Frontal cortex (tissue), 4 donors: ENCODE measurements around the gene RANBP17. TPM values are rescaled to one million over a fixed set of nuclear protein-coding genes. Genes with fewer than 3 reads are reported as not detected.
"Not testable (repeated sequence)": the region's sequence is repeated elsewhere in the genome, so short reads cannot be mapped to it uniquely, and the experiment has no call there.

ENCODE experiments used
- DNase-seq, 2 donors: peaks; one replicate each; pipeline ENCODE4 v3.0.0; 2012; ENCODE audit warnings: low spot score in 2 of 2
- FAIRE-seq: peaks from 2 replicates; lab custom pipeline; 2012; peaks lifted over from hg19 to GRCh38; lab: Jason Lieb, UNC
- total RNA-seq: library from RNA; depleted of rRNA; stranded (reverse); fragments of >200 nt; gene quantifications from one replicate; pipeline ENCODE4 v1.2.3, GENCODE V29; 2014
- donor health status: control.
- donor health status: control.
- donor health status: control.

Gene RANBP17
- total RNA-seq, 1 donor from 2014 or later: 190 TPM

DNA sequence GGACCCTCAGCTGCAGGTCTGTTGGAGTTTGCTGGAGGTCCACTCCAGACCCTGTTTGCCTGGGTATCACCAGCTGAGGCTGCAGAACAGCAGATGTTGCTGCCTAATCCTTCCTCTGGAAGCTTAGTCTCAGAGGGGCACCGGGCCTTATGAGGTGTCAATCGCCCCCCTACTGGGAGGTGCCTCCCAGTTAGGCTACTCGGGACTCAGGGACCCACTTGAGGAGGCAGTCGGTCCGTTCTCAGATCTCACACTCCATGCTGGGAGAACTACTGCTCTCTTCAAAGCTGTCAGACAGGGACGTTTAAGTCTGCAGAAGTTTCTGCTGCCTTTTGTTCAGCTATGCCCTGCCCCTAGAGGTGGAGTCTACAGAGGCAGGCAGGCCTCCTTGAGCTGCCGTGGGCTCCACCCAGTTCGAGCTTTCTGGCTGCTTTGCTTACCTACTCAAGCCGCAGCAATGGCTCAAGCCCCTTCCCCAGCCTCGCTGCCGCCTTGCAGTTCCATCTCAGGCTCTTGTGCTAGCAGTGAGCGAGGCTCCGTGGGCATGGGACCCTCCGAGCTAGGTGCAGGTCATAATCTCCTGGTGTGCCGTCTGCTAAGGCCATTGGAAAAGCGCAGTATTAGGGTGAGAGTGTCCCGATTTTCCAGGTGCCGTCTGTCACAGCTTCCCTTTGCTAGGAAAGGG lies 73.9 kb downstream of the RANBP17 start:
- FAIRE-seq, DNase-seq: not testable (repeated sequence)

DNA sequence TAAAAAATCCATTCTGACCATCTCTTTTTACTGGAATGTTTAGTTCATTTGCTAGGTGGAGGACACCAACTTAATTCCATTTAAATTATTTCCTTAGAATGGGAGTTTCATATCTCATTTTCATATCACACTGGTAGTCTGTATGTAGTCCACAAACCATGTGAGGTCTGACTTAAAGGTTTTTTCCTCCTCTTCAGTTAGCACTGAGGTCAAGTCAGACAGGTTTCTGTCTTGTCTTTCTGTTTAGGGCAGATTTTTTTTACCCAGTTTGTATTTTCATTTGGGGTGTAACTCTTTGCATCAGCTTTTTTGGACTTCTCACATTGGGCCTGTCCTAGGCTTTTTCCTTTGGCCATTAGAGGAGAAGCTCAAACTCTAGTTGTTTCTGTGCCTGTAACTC lies 75.3 kb downstream of the RANBP17 start:
- DNase-seq: no peak
- no peak for FAIRE-seq

DNA sequence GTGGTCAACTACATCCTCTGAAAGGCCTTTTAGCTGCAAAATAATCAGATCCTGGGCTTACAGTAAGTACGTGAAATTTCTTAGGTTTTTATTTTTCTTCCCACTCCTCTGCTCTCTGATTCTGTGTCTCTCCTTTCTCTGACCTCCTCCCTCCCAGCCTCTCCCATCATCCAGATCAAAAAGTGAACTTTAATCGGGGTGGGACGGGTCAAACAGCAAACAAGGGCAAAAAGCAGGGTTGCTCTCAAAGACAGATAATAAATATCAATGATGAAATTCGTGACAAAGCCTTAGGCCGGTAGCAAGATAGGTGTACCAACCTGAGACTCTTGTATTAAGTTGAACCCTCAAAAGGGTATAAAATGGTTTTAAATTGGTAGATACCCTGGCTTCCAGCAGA lies 76.1 kb downstream of the RANBP17 start:
- no peak for DNase-seq
- no peak for FAIRE-seq

DNA sequence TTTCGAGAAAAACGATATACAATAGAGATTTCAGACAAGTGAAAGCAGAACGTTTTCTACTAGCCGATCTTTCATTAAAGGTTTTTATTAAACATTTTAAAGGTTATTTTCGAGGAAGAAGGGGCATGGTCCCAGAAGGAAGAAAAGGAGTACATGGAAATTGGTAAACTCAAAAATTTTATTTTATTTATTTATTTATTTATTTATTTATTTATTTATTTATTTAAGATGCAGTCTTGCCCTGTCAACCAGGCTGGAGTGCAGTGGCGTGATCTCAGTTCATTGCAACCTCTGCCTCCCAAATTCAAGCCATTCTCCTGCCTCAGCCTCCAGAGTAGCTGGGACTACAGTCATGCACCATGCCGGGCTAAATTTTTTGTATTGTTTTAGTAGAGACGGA lies 77.4 kb downstream of the RANBP17 start:
- FAIRE-seq (no peak), DNase-seq (no peak)

DNA sequence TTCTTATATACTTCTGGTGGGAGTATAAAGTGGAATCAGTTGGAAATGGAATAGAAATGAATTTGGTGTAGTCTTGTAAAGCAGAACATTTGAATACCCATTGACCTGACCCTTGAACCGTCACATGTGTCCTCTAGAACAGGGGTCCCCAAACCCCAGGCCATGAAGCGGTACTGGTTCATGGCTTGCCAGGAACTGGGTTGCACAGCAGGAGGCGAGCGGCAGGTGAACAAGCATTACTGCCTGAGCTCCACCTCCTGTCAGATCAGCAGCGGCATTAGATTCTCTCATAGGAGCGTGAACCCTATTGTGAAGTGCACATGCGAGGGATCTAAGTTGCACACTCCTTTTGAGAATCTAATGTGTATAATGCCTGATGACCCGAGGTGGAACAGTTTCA lies 80.0 kb downstream of the RANBP17 start:
- FAIRE-seq (no peak), DNase-seq (no peak)

DNA sequence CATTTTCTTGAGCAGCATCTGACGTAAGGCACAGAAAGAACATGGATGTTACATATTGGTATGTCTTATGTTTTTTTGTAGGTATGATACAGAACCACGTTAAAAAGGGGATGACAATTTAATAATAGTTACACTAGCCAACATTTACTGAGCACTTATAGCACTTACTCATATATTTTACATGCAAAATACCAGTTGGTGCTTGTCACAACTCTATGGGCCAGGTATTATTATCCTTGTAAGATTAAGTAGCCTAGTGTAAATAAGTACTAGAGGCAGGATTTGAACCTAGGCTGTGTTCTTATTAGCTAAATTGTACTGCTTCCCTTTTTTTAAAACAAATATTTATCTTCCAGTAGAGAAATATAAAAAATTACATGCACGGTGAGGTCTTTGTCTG lies 83.5 kb downstream of the RANBP17 start:
- DNase-seq: no peak
- FAIRE-seq: no peak

DNA sequence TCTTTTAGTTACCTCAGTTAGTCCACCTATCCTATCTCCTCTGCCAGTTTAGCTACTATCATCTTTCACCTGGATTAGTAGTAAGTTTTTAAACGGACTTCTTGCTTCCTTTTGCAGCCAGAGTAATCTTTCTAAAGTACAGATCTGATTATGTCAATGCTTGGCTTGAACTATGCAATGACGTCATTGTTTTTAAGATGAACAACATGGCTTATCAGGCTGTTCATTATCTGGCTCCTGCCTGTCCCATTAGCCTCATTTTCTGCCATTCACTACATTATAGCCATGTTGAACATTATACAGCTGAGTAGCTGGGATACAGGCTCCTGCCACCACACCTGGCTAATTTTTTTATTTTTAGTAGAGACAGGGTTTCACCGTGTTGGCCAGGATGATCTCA lies 98.7 kb downstream of the RANBP17 start:
- FAIRE-seq (no peak), DNase-seq (no peak)

DNA sequence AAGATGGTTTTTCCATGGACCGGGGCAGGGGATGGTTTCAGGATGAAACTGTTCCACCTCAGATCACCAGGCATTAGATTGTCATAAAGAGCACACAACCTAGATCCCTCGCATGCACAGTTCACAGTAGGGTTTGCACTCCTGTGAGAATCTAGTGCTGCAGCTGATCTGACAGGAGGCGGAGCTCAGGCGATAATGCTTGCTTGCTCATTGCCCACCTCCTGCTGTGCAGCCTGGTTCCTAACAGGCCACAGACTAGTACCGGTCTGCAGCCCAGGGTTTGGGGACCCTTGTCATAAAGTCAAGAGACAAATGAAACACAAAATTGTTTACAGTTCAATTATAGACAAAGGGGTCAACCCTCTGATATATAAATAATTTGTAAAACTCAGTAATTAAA lies 101.7 kb downstream of the RANBP17 start:
- DNase-seq (no peak), FAIRE-seq (no peak)

DNA sequence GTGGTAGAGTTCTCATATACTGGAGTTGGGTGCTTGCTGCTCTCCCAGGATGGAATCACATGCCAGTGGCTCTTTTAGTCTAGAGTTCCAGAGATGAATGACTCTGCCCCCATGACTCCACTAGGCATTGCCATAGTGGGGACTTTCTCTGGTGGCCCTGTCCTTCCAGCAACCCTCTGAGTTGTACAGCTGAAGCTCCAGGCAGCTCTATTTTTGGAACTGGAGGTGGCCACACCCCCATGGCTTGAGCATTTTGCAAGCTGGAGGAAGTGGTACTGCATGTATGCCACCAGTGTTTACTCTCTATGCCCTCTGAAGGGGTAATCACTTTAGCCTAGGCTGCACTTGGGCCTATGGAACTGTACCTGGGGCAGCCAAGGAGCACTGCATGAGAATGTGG lies 112.6 kb downstream of the RANBP17 start:
- no peak for DNase-seq
- no peak for FAIRE-seq

DNA sequence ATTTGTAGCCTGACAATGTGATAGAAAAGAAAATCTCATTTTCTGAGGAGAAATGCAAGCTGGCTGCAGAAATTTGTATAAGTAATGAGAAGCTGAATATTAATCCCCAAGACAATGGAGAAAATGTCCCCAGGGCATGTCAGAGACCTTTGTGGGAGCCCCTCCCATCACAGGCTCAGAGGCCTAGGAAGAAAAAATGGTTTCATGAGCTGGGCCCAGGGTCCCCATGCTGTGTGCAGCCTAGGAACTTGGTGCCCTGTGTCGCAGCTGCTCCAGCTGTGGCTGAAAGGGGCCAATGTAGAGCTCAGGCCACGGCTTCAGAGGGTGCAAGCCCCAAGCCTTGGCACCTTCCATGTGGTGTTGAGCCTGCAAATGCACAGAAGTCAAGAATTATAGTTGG lies 118.4 kb downstream of the RANBP17 start:
- FAIRE-seq, DNase-seq: not testable (repeated sequence)

DNA sequence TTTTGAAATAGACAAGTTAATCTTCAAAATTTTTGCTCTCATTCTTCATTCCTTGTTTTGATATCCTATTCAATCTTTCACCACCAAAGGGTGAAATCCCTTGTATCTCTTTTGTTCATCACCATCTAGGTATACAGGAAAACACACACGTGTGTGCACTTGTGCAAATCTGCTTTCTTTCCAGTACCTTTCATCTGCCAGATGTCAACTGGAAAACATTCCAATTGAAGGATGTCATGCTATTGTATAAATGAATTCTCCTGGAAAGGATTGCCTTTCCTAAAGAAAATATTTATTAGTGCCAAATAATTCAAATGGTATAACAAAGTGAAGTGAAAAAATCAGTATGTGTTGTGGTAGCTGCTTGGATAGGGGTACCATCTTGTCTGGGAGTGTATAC lies 123.7 kb downstream of the RANBP17 start:
- DNase-seq (no peak), FAIRE-seq (no peak)

DNA sequence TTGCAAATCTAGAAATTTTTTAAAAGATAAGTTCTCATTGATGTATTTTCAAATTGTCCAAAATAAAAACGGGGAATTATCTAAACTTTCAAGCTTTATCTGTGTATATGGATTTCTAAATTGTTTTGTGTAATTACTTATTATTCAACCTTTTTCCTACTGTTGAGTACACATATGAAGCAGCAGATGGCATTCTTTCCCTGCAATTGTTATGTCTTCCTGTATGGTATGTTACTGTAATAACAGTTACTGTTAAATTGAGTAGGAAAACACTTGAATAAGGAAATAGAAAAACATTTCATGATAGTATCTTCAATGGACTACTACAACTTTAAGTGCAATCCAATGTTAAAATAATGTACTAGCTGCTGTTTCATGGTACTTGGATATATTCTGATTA lies 124.8 kb downstream of the RANBP17 start:
- peak; percentile 54 for FAIRE-seq
- DNase-seq: no peak

DNA sequence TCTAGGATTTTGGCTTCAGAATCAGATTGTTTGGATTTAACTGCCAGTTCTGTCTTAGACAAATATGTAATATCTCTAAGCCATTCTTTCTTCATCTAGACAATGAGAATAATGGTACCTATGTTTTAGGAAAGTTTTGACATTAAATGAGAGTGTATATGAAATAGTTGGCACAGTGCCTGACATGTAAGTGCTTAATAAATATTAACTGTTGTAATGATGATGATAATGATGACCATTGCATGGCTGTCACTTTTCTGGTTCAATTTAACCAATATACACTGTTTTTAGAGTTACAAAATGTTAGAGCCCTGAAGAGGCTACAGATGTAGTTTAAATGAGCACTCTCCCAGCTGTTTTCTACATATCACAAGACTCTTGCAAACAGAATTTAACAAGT lies 131.7 kb downstream of the RANBP17 start:
- no peak for FAIRE-seq
- DNase-seq: no peak

DNA sequence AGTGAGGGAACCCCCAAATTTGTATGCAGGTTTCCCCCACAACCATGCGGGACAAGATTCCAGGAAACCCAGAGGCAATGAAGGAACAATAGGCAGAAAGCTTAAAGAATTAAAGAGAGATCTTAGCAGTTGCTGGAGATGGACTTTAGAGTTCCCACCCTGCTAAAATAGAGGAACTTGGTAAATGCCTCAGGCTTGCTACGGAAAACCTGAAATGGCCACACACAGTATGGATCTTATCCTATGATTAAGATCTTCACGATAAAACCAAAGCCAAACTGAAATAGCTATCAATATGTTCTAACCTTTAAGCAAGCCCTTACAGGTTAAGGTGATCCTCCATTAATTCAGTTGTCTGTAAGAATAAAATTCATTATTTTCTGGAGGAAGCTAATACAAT lies 148.3 kb downstream of the RANBP17 start:
- DNase-seq: no peak
- FAIRE-seq: no peak

DNA sequence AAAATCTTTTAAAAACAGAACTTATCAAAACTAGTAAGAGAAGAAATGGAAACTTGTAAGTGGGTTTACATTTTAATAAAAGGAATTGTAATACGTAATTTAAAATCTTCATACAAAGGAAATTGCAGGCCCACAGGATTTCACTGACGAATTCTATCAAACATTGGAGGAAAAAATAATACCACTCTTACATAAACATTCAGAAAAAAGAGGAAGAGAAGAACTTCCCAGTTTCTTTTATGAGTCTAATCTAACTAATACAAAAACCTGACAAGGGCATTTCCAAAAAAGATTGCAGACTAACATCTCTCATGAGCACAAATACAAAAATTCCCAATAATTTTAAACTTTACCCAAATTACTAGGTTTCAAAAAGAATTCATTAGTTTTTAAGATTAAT lies 149.0 kb downstream of the RANBP17 start:
- FAIRE-seq (no peak), DNase-seq (no peak)

DNA sequence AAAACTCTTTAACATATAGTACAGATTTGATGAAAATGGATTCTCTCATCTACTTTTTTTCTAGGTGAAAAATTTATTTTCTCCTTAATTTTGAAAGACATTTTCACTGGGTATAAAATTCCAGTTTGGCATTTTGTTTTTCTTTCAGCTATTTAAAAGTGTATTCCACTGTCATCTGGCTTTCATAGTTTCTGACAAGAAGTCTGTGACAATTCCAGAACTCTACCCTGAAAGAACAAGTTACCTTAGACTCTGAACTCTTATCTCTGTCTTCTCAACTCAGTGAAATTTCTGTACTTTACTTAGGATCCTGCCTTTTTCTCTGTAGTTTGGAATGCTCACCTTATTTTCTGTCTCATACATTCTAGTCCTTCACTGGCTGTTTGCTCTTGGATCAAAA lies 161.7 kb downstream of the RANBP17 start:
- FAIRE-seq (no peak), DNase-seq (no peak)

DNA sequence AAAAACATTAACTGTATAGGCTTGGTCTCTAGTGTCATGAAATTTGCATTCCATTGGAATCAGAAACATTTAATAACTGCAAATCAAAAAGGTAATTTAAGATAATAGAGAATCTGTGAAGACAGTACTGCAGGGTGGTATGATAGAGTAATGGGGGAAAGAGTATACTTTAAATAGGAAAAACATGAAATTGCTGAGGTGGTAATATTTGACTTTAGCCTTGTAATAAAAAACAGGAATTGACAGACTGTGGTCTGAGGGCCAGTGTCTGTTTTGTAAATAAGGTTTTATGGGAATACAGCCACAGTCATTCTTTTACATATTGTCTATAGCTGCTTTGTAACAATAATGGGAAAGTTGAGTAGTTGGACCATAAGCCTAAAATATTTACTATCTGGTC lies 162.3 kb downstream of the RANBP17 start:
- no peak for DNase-seq
- no peak for FAIRE-seq

DNA sequence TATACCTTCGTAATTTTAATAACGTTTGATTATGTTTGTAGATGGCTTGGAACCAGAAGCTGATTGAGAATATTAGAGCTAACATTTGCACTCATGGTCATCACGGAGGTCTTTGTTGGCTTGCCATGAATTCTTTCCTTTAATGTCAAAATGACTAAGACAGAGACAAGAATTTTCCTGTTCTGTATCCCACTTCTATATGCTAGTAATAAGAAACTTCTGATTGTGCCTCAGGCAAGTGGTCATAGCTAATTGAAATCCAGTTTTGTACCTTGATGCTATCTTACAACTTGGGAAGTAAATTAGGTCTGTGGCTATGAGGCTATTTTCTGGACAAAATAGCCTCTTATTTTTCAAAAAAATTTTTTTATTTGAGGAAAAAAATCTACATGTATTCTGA lies 167.6 kb downstream of the RANBP17 start:
- DNase-seq (no peak), FAIRE-seq (no peak)

DNA sequence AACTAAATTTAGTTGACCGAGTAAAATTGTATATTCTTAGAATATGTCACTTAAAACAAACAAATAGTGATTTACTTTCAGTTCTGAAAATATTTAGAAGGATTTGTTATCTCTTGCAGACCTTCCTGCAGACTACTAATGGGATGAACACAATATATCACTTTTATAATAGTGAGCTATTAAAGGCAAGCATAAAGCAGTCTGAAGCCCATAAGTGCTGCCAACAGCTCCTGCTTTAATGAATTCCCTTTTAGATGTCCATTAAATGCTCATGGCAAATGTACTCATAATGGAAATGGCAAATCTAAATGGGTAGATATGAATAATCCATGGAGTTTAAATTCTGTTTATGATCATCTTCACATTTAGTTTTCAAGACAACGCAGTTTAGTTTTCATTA lies 170.2 kb downstream of the RANBP17 start:
- FAIRE-seq: no peak
- no peak for DNase-seq

DNA sequence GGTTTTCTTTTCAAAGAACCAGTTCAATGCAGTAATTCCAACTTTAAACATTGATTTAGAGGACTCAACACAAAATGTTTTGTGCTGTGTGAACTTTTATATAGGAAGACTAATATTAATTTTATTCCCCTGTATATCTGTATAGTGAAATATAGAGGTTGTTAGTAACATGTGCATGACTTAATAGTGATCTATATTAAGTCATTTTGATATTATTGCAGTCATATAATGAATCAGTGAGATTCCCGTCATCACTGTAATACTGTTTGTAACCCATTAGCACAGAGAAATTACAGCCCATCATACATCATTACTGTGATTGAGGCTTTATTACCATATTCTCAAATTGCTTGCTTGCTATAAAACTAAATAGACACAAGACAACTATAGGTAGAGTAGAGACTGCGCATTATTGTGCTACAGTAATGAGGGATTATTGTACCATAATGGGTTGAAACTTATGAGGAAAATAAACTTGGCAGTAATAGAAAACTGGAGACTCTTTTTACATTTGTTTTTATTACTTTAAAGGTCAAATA lies 170.7 kb downstream of the RANBP17 start:
- FAIRE-seq (no peak), DNase-seq (no peak)

DNA sequence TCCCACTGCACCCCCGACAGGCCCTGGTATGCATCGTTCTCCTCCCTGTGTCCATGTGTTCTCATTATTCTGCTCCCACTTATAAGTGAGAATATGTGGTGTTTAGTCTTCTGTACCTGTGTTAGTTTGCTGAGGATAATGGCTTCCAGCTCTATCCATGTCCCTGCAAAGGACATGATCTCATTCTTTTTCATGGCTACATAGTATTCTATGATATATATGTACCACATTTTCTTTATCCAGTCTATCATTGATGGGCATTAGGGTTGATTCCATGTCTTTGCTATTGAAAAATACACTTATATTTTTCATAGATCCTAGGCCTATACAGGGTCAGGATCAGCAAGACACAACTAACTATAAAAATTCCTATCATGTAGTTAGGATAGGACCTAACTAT lies 180.1 kb downstream of the RANBP17 start:
- not testable (repeated sequence) for DNase-seq, FAIRE-seq

DNA sequence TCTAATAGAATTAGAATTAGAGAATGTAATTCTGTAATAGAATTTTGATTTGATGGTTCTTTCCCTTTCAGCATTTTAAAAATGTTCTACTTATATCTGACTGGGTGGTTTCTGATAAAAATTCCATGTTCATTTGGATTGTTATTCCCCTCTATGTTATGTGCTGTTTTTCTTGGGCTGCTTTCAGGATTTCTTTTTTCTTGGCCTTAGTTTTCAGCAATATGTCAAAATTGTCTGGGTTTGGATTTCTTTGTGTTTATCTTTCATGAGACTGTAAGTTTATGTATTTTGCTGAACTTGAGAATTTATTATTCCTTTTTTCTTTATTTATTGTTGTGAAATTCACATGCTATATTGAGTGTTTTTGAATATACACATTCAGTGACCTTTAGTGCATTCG lies 189.1 kb downstream of the RANBP17 start:
- FAIRE-seq (no peak), DNase-seq (no peak)
